Caco-2 (cell line): ENCODE measurements around the gene HDAC9. TPM values are rescaled to one million over a fixed set of nuclear protein-coding genes. Genes with fewer than 3 reads are reported as not detected.

Experiments used
- BruUV-seq: library from RNA; stranded (reverse); fragments of 400-500 nt; replicated peaks from 2 replicates; lab custom pipeline; 2021; lab: Mats Ljungman, UMichigan
- CTCF ChIA-PET: fragments of 300-600 bp; sonication (Branson Sonifier 250); formaldehyde crosslinking; loops from one replicate; lab custom pipeline; 2022; ENCODE audit warnings: antibody characterized with exemption; lab: Charles Lee
- POLR2A ChIA-PET: fragments of 300-600 bp; sonication (Branson Sonifier 250); formaldehyde crosslinking; loops from one replicate; lab custom pipeline; 2022; ENCODE audit warnings: antibody characterized with exemption; lab: Charles Lee
- DNase-seq, 2 experiments: peaks; one replicate each; pipeline versions ENCODE4 v3.0.0 to v3.0.0-alpha.2; 2020 to 2022
- H3K27me3 ChIP-seq: replicated peaks from 2 replicates; pipeline ENCODE4 v1.6.0; 2011; ENCODE audit warnings: low read length; ENCODE audit not compliant: control insufficient read depth, insufficient read depth
- H3K36me3 ChIP-seq: 2 replicates; pipeline ENCODE4 v1.5.1; 2011; ENCODE audit warnings: low read length; ENCODE audit not compliant: control insufficient read depth, insufficient read depth
- H3K4me1 ChIP-seq: fragments of 250-450 bp; sonication (Bioruptor Pico); 2 replicates; pipeline ENCODE4 v1.5.1; 2020; ENCODE audit warnings: mild to moderate bottlenecking
- H3K4me3 ChIP-seq: 2 replicates; pipeline ENCODE4 v1.5.1; 2011; ENCODE audit warnings: low read depth, mild to moderate bottlenecking, control low read depth, low read length
- H3K9me3 ChIP-seq: fragments of 250-450 bp; sonication (Bioruptor Pico); 2 replicates; pipeline ENCODE4 v1.5.1; 2020; ENCODE audit warnings: mild to moderate bottlenecking, moderate library complexity
- H3K27ac Mint-ChIP-seq: one replicate; pipeline ENCODE4 v1.8.0; 2022; ENCODE audit warnings: mixed read lengths; ENCODE audit not compliant: unreplicated experiment
- H3K27me3 Mint-ChIP-seq: one replicate; pipeline ENCODE4 v1.8.0; 2022; ENCODE audit warnings: mixed read lengths; ENCODE audit not compliant: insufficient read depth, unreplicated experiment
- H3K36me3 Mint-ChIP-seq: one replicate; pipeline ENCODE4 v1.8.0; 2022; ENCODE audit warnings: mild to moderate bottlenecking, mixed read lengths; ENCODE audit not compliant: insufficient read depth, unreplicated experiment
- H3K4me1 Mint-ChIP-seq: one replicate; pipeline ENCODE4 v1.8.0; 2022; ENCODE audit warnings: low read depth, mixed read lengths; ENCODE audit not compliant: unreplicated experiment
- H3K4me3 Mint-ChIP-seq: one replicate; pipeline ENCODE4 v1.8.0; 2022; ENCODE audit warnings: mild to moderate bottlenecking, moderate library complexity, mixed read lengths; ENCODE audit not compliant: unreplicated experiment
- H3K9me3 Mint-ChIP-seq: one replicate; pipeline ENCODE4 v1.8.0; 2022; ENCODE audit warnings: mixed read lengths; ENCODE audit not compliant: unreplicated experiment
- intact Hi-C: fragments of 100-400 bp; cut with micrococcal nuclease; formaldehyde crosslinking; loops from one replicate; pipeline ENCODE4 v1.10.0; 2022; ENCODE audit not compliant: unreplicated experiment
- total RNA-seq: library from RNA; stranded (reverse); gene quantifications from 2 replicates; pipeline ENCODE4 v1.2.3, GENCODE V29; 2022
- TF ChIP-seq, protein P1 (sequence below), 2 experiments: fragments of 200-600 bp in 1 of 2; IDR thresholded peaks; 1 replicate in 1 of 2; 2 replicates in 1 of 2; pipeline versions ENCODE4 v1.5.1 to v1.8.0; 2011 to 2022; ENCODE audit warnings: antibody characterized with exemption in 1 of 2, control low read depth in 1 of 2, inconsistent platforms in 1 of 2, low read depth in 1 of 2, low read length in 1 of 2, mild to moderate bottlenecking in 1 of 2, moderate library complexity in 1 of 2; ENCODE audit not compliant: insufficient read depth in 1 of 2, severe bottlenecking in 1 of 2, unreplicated experiment in 1 of 2

The HDAC9 gene
- total RNA-seq, 1 experiment from 2014 or later = 0.27 TPM

DNA sequence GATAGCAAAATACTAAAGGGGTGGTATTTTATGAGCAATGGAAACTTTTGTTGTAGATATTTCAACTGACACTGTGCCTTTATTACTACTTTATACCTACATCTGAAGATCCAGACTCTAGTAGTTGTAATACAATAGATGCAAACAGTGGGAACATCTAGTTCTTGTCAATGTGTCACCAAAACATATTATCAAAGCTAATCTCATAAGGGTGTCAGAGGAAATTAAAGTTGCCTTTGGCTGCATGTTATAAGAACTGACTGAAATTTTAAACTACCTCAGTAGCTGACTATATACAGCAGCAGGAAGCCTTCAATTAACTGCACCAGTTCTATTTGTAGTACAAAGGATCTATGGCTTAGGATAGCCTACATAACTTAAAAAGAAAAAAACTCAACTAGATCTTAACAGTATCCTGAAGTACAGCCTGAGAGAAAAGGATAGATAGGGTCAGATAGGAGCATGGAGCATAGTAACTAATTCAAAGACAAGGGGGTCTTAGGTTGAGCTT is 30.9 kb downstream of the HDAC9 start:
- TF ChIP-seq, protein P1, sequence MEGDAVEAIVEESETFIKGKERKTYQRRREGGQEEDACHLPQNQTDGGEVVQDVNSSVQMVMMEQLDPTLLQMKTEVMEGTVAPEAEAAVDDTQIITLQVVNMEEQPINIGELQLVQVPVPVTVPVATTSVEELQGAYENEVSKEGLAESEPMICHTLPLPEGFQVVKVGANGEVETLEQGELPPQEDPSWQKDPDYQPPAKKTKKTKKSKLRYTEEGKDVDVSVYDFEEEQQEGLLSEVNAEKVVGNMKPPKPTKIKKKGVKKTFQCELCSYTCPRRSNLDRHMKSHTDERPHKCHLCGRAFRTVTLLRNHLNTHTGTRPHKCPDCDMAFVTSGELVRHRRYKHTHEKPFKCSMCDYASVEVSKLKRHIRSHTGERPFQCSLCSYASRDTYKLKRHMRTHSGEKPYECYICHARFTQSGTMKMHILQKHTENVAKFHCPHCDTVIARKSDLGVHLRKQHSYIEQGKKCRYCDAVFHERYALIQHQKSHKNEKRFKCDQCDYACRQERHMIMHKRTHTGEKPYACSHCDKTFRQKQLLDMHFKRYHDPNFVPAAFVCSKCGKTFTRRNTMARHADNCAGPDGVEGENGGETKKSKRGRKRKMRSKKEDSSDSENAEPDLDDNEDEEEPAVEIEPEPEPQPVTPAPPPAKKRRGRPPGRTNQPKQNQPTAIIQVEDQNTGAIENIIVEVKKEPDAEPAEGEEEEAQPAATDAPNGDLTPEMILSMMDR (IDR thresholded peaks at IDR 0.05; ENCODE audit: insufficient read depth in 1 of 2, low read depth in 1 of 2, low read length in 1 of 2, severe bottlenecking in 1 of 2, unreplicated experiment in 1 of 2) = no peak
- Histone ChIP-seq H3K27me3 (no peaks in the 10 kb centered on the region), H3K9me3 (no peaks in the 10 kb centered on the region), H3K4me1 (no peaks in the 10 kb centered on the region), H3K4me3 (no peak overlapping the region), H3K36me3 (no peaks in the 10 kb centered on the region)
- POLR2A ChIA-PET = no interaction called here
- intact Hi-C loops = no loop called here
- Mint-ChIP-seq H3K4me3 (no peak overlapping the region), H3K4me1 (no peaks in the 10 kb centered on the region), H3K36me3 (no peaks in the 10 kb centered on the region), H3K9me3 (no peaks in the 10 kb centered on the region), H3K27me3 (peaks cover 3% of the 10 kb centered on the region), H3K27ac (no peak overlapping the region)
- CTCF ChIA-PET = no interaction called here
- BruUV-seq = no TSS peak
- no peak for DNase-seq

DNA sequence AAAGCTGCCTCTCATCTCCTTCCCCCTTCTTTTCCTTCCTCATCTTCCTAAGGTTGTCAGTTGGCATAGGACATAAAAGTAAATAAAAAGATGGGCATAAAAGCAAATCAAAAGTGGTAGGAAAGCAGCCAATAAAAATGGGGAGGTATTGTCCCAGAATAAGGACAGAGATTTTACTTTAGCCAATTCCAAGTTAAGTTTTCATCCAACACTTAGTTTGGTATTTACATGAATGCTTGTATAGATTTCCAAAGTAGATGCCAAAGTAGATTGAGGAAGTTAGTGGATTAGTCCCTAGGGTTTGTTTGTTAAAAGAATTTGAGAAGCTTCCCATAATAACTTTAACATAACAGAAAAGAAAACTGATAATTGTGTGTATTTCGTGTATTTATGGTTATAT is 33.7 kb downstream of the HDAC9 start:
- TF ChIP-seq, protein P1 (IDR thresholded peaks at IDR 0.05; ENCODE audit: insufficient read depth in 1 of 2, low read depth in 1 of 2, low read length in 1 of 2, severe bottlenecking in 1 of 2, unreplicated experiment in 1 of 2) = no peak
- intact Hi-C loops = no loop called here
- no peaks in the 10 kb centered on the region for H3K36me3 ChIP-seq
- no peaks in the 10 kb centered on the region for H3K36me3 Mint-ChIP-seq
- no peak for DNase-seq
- H3K4me1 ChIP-seq = no peaks in the 10 kb centered on the region
- ChIA-PET CTCF (no interaction called here), POLR2A (no interaction called here)
- H3K4me3 Mint-ChIP-seq = no peak overlapping the region
- BruUV-seq = no TSS peak
- no peaks in the 10 kb centered on the region for H3K9me3 Mint-ChIP-seq
- H3K27ac Mint-ChIP-seq = no peak overlapping the region
- H3K27me3 Mint-ChIP-seq = peaks cover 6% of the 10 kb centered on the region
- no peaks in the 10 kb centered on the region for H3K27me3 ChIP-seq
- H3K4me1 Mint-ChIP-seq = no peaks in the 10 kb centered on the region
- H3K9me3 ChIP-seq = no peaks in the 10 kb centered on the region
- H3K4me3 ChIP-seq = no peak overlapping the region

DNA sequence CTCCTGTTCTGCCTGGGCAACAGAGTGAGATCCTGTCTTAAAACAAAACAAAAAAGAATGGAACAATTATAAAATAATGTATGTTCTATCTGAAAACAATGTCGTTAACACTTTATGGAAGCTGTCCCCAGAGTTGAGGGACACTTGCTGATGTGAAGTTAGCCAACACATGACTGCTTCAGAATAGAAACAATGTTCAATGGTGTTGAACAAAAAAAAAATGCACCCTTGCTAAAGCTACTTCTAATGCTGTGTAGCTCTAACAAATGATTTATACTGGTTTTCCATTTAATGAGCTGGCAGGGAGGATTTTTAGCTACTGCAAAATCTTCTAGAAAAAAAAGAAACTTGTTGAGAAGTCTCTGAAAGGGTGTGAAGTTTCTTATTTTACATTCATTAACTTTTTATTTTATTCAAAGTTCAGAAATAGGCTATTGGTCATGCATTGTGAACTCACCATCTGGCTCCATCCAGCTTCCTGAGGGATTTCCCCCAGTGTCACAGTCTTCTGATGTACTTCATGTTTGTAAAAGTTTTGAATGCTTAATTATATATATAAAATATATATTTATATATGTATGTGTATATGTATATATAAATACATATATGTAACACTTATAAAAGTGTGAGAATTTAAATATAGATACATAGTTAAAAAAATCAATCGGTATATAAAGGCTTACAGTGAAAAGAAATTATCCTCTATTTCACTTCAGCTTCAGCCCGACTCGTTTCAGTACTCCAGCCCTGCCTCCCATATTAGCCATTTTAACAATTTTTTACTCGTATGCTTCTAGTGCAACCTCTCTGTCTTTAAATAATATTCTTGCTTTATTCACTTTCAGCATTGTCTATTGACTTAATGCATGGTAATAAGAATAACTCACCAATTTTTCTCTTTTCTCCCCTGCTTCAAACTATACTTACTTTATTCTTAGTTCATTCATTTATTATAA is 35.0 kb downstream of the HDAC9 start:
- no peak overlapping the region for H3K4me3 Mint-ChIP-seq

More for the DNA sequence above, 35.0 kb downstream of the HDAC9 start:
- Mint-ChIP-seq H3K9me3 (no peaks in the 10 kb centered on the region), H3K36me3 (no peaks in the 10 kb centered on the region), H3K27me3 (peaks cover 6% of the 10 kb centered on the region), H3K4me1 (no peaks in the 10 kb centered on the region), H3K27ac (no peak overlapping the region)
- H3K4me3 ChIP-seq = no peak overlapping the region
- H3K27me3 ChIP-seq = no peaks in the 10 kb centered on the region
- intact Hi-C loops = no loop called here
- TF ChIP-seq, protein P1 (IDR thresholded peaks at IDR 0.05; ENCODE audit: insufficient read depth in 1 of 2, low read depth in 1 of 2, low read length in 1 of 2, severe bottlenecking in 1 of 2, unreplicated experiment in 1 of 2) = no peak
- CTCF ChIA-PET = interaction anchor here (0.7 kb wide), 1 partner anchor 17 kb away, joined by 3 read pairs; no protein-coding TSS in a partner anchor
- no peaks in the 10 kb centered on the region for H3K9me3 ChIP-seq
- no peak for DNase-seq
- POLR2A ChIA-PET = no interaction called here
- H3K4me1 ChIP-seq = no peaks in the 10 kb centered on the region
- BruUV-seq = no TSS peak
- no peaks in the 10 kb centered on the region for H3K36me3 ChIP-seq
